SHP77 treated with DMSO at 0.1 percent for 48 hours (cell line): Measurements from ENCODE around the gene HDAC4.
"Not testable (repeated sequence)": the region's sequence is repeated elsewhere in the genome, so short reads cannot be mapped to it uniquely, and the experiment has no call there.

Experiments used
- DNase-seq: peaks from one replicate; lab custom pipeline; 2025; lab: John Stamatoyannopoulos, UW

Gene HDAC4

DNA sequence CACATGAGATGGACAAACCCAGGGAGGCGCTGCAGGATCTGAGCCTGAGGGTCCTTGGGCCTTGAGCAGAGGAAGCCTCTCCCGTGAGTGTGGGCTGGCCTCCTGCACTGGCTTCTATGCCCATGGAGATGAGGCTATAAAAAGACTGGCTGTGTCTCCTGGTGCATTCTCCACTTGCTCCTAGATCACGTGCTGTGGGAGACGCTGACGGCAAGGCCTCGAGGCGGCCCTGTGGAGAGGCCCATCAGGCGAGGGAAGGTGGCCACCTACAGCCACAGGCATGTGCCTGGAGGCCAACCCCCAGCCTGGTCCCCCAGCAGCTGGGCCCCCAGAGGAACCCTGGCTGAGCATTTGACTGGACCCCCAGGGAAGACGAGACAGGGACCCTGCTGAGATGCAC, 354.0 kb downstream of the HDAC4 start:
- no peak for DNase-seq

GRCh38 chr2:239044336-239044735, 356.5 kb downstream of the HDAC4 start:
- no peak for DNase-seq

GRCh38 chr2:239043326-239043725, 357.5 kb downstream of the HDAC4 start:
- DNase-seq = no peak

GRCh38 chr2:239042551-239043320, 358.1 kb downstream of the HDAC4 start:
- DNase-seq = no peak

DNA sequence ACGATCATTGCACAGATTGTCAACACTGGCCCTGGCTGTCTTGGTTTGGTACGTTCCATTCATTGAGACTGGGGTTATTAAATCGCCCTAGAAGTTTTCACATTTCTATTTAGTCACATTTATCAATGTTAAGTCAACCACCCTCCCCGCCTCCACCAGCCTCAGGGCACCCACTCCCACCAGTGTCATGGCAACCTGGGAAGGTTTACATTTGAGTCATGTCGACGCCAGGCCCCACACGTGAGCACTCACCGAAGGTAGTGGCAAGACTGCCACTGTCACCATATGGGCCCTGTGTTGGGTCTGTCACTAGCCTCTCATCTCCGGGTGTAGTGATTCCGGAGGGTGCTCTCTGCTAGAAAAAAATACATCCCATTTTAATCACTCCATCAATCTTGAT, 358.8 kb downstream of the HDAC4 start:
- DNase-seq = no peak

DNA sequence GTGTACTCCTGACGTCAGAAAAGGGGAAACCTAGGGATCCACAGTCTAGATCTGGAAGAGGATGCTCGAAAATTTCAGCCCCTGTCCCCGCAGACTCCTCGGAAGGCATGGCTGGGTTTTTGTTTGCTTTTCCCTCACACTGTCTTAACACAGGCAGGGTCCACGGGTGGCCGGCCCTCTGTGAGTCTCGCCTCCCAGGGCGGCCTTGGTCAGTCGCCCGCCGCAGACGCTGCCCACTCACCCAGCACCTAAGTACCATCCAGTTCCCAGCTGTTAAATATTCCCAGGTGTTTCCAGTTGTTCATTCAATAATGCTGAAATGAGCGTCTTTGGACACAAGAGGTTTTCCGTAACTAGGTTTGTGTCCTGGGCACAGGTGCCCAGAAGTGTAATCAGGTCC, 359.8 kb downstream of the HDAC4 start:
- DNase-seq = no peak

DNA sequence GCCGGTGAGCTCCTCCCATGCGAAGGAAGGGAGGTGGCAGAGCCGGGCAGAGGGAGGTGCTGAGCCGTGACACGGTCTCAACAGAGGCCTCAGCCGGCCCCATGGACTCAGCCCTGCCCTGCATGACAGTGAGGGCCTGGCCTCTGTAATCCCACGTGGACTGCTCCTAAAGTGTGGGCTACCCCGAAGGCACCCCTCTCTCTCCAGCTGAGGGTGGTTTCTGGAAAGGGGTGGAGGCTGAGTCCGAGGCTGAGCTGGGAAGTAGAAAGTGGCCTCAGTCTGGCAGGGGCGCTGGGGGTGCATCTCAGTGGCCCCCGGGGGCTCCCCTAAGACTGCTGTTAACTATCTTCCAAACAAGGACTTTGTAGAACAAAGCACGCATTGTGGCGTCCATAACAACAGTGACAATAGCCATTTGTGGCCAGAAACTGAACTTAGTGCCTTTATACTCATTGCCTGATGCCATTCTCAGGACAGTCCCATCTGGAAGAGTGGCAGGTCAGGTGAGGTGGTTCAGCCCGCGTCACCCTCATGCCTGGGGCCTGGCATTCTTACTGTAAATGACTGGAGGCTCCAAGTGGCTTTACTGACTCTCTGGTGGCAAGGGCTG, 360.6 kb downstream of the HDAC4 start:
- DNase-seq = no peak

- no peak for DNase-seq
Measured at GRCh38 chr2:239039479-239039861, 361.4 kb downstream of the HDAC4 start.

DNA sequence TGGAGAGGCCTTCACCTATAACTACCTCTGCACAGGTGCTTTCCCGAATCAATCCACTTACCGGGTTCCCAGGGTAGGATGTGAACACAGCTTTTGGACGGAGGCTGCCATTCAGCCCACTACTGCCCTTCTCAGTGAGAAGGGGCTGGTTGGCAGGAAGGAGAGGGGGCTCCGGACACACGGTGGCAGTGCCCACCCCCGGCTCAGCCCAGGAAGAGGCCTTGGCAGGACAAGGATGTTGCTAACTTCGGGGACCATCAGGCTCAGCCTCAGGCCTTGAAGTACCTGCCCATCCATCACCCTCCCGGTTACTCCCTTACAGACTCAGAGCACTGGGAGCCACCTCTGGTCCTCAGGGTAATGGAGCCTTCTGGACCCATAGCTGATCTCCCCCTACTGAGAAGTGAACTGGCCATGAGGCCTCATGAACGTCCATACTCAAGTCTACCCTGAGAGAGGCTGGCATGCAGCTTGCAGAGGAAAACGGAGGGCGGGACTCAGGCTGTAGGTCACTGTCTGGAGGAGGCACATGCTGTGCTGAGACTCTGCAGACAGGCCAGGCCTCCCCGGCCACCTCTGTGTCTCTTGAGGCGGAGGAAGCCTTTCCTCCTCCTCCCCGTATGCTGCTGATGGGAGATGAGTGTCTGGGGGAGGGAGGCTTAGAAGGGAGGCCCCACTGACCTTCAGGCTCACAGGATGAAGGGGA, 361.9 kb downstream of the HDAC4 start:
- DNase-seq = no peak

DNA sequence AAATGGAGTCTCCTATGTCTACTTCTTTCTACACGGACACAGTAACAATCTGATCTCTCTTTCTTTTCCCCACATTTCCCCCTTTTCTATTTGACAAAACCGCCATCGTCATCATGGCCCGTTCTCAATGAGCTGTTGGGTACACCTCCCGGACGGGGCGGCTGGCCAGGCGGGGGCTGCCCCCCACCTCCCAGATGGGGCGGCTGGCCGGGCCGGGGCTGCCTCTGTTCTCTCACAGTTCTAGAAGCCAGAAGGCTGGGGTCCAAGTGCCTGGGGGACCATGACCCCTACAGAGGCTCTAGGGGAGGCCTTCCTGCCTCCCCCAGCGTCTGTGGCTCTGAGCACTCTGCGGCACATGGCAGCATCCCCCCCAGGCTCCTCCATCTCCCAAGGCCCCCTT, 362.5 kb downstream of the HDAC4 start:
- not testable (repeated sequence) for DNase-seq

DNA sequence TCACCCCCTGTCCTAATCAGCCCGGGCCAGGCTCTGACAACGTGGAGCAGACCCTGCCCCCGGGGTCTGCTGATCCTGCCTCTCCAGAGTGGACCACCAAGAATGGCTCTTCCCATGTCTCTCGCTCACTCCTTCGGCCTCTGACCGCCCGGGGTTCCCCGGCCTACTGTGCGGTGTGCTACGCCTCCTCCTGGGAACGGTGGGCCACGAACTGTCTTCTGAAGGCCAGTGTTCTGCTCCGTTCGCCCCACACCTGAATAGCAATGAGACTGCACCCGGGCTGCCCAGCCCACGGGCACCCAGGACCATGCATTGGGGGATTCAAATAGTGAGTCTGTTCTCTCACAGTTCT, 363.3 kb downstream of the HDAC4 start:
- DNase-seq = no peak

DNA sequence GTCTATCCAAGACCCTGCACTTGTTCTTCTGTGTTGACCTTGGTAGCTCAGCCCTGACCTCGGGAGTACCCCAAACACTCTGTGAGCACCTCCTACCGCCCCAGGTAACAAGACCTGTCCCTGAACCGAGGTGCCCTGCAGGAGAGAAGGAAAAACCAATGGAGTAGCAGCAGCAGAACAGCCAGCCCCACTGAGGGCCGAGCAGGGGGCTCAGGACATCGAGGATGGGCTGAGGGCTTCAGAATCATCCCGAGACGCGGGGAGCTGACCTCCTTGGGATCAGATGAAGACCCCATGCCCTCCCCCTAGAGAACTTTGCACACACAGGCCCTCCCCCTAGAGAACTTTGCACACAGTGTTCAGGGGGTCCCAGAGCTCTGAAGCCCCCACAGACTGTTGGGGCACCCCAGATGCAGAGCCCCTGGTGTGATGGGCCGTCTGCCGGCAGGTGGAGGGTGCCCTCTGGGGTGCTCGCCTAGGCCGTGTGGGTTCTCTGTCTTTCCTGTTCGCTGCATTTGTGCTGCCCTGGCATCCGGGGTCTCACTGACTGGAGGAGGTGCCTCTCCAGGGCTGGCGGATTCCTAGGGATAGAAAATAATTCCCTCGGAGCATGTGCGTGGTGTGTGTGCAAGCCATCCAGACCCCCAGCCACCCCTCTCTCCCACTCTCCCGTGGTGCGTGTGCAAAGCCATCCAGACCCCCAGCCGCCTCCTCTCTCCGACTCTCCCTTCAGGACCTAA, 363.8 kb downstream of the HDAC4 start:
- no peak for DNase-seq

- DNase-seq = no peak
Measured at GRCh38 chr2:239035997-239036731, 364.7 kb downstream of the HDAC4 start.

DNA sequence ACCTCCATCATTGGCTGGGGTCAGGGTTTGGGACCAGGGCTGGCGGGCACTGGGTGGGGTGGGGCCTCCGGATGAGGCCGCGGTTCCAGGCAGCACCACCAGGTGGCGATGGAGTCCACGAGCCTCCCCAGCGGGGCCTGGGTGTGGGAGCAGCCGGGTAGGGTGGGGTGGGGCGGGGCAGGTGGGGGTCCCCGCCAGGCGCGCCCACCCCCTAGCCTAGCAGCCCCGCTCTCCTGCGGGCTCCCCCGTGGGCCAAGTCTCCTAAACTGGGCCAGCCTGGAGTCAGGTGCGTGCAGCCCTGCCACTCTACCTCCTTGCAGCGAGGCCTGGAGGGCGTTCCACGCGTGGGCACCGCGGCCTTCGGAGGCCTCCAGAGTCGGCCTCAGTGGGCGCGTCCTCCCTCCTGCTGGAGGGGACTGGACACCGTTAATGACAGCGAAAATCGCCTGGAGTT, 365.4 kb downstream of the HDAC4 start:
- no peak for DNase-seq

GRCh38 chr2:239034561-239035341, 366.1 kb downstream of the HDAC4 start:
- DNase-seq = no peak

GRCh38 chr2:239033801-239034560, 366.8 kb downstream of the HDAC4 start:
- DNase-seq = no peak

DNA sequence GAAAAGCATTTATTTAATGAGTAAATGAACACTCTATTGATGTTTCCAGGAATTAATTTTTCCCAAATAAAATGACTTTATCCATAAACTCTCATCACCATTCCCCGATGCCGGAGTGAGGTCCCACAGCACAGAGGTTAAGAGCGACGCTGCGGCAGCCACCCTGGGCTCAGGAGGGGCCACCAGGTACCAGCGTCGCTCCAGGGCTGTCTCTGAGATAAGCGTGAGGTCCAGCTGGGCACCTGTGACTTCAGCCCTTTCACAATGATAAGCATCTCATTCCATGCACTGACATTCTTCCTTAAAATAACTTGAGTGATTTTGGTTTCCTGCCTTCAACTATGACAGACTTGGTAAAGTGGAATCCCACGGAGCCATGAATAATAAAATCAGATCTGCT, 370.9 kb downstream of the HDAC4 start:
- no peak for DNase-seq

GRCh38 chr2:239028253-239028619, 372.6 kb downstream of the HDAC4 start:
- DNase-seq = no peak

DNA sequence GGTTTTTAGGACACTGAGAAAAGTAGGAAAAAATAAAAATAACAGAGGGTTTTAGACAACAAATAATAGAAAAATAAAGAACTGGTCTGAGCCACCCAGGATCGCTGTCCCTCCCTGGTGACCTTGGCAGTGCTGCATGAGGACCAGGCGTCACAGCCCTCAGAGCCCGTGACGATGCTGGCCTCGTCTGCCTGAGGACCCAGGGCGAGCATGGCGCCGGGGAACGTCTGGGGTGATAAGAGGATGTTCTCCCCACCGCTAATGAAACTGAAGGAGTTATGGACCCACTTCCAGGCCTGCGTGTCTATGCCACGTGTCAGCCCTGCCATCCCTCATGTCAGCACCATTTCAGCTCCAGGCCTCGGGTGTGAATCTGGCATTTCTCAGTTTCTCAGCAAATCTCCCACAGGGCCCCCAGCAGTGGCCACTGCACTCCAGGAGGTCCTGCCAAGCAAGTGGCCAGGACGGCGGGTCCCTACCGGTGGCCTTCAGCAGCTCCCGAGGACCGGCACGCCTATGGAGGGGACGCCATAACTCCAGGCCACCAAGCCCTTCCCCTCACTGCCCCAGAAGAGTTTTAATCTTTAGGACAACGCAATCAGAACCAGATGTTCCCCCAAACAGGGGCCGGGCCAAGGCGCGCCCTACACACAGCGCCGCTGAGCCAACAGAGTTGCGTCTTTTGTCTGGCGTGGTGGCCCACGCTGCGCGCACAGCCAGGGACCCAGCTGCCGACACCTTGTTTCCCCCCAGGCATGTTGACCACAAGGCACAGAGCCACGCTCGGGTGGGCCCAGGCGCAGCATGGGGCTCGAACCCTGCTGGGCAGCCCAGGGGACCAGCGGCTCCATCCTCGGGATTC, 373.2 kb downstream of the HDAC4 start:
- no peak for DNase-seq
